HG02571 (cell line): ENCODE data around the gene HOXC9.

Source experiments
- ATAC-seq: cut with Tn5 transposase; IDR thresholded peaks from one replicate; pipeline ENCODE4 v1.9.1; 2021; ENCODE audit warnings: mild to moderate bottlenecking, moderate library complexity; ENCODE audit not compliant: unreplicated experiment

Gene HOXC9

DNA sequence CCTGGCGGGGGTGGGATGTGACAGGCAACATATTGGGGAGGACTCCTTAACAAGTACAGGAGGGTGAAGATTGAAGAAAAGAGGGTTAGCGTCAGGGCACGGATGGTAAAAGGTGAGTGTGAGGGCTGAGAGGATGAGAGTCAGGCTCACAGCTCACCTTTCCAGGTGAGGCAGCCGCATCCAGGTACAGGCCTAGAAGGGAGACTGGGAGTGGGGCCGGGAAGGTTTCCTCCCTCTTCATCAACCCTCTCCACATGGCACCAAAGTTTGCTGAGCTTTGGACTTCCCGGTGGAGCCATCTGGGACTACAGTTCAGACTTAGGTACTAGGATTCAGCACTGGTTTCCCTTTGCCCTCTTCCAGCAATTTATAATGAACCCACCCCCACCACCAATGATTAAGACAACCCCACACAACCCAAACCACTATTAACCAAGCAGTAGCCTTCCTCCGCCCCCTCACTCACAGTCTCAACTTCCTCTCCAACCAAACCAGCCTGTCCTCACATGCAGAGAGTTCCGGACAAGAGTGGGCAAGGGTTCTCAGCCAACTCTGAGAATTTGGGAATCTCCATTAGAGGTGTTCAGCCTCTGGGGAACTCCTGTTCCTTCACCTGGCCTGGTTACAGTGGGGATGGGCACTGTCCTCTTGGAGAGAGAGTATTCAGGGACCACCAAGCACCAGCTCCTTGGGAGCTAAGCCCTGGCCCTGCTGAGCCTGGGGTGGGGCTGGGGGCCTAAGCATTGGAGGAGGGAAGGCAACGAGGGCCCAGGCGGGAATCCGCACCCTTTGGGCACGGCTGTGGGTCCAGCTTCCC lies 51.3 kb downstream of the HOXC9 start:
- ATAC-seq = no peak

DNA sequence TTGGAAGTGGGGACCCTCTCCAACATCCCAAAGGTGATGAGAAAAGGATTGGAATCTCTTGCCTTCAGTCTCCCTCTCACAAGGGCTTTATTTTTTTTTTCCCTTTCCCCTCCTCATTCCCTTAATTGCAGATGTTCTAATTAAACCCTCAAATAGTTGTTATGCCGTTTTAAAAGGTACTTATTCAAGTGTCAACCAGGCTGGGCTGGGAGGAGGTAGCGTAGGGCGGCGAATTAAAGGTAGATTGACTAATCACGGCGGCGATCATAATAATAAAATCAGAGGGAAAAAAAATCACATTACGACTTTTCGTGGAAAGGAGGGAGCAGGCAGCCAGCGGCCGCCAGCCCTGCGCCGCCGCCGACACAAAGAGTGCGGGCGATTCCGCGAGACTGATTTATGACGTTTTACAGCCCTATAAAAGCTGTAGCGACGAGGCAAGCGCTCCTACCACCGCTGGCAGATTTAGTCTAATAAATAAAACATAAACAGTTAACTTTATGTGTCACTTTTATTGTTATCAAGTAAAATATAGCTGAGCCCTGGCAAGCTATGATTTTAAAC lies 52.0 kb downstream of the HOXC9 start:
- ATAC-seq = no peak

GRCh38 chr12:54052438-54053002 lies 52.6 kb downstream of the HOXC9 start:
- no peak for ATAC-seq
